Stimulated activated CD8-positive, alpha-beta memory T cell treated with anti-CD3 and anti-CD28 coated beads, Interleukin-12 subunit alpha, Interleukin-12 subunit beta, amount 100 ng/mL, for 4 hours (primary cell): ENCODE measurements around the gene DVL1.
"Not testable (repeated sequence)": the region's sequence is repeated elsewhere in the genome, so short reads cannot be mapped to it uniquely, and the experiment has no call there.

Experiments
- DNase-seq: peaks from one replicate; pipeline ENCODE4 v3.0.0-alpha.2; 2020; ENCODE audit warnings: low read depth

The DVL1 gene

GRCh38 chr1:1349256-1350012 is at the start of gene DVL1:
TSS of gene DVL1 (minus strand) at chr1:1349418. CDS start at chr1:1349065, 353 bp downstream.
- peak; percentile 53 for DNase-seq

GRCh38 chr1:1398677-1399186 is 49.5 kb upstream of the DVL1 start:
- DNase-seq, result no peak

GRCh38 chr1:1397839-1398523 is 48.8 kb upstream of the DVL1 start:
- DNase-seq, result no peak

- DNase-seq, result no peak
These were observed 45.9 kb upstream of the DVL1 start for GRCh38 chr1:1395166-1395565.

GRCh38 chr1:1394116-1394515 is 44.9 kb upstream of the DVL1 start:
- no peak for DNase-seq

GRCh38 chr1:1393428-1393827 is 44.2 kb upstream of the DVL1 start:
- DNase-seq, result no peak

GRCh38 chr1:1393014-1393413 is 43.8 kb upstream of the DVL1 start:
- no peak for DNase-seq

- DNase-seq, result no peak
These were observed 42.0 kb upstream of the DVL1 start for GRCh38 chr1:1391225-1391624.

- DNase-seq, result no peak
These were observed 41.5 kb upstream of the DVL1 start for GRCh38 chr1:1390675-1391074.

GRCh38 chr1:1388078-1388472 is 38.9 kb upstream of the DVL1 start:
- DNase-seq, result no peak

- DNase-seq, result no peak
These were observed 38.2 kb upstream of the DVL1 start for GRCh38 chr1:1387098-1388077.

GRCh38 chr1:1385931-1386330 is 36.7 kb upstream of the DVL1 start:
- DNase-seq, result no peak

GRCh38 chr1:1385339-1385738 is 36.1 kb upstream of the DVL1 start:
- not testable (repeated sequence) for DNase-seq

- no peak for DNase-seq
These were observed 32.1 kb upstream of the DVL1 start for GRCh38 chr1:1381294-1381693.

GRCh38 chr1:1380860-1381259 is 31.6 kb upstream of the DVL1 start:
- no peak for DNase-seq

- no peak for DNase-seq
These were observed 28.5 kb upstream of the DVL1 start for GRCh38 chr1:1377540-1378205.

- DNase-seq, result no peak
These were observed 27.5 kb upstream of the DVL1 start for GRCh38 chr1:1376551-1377226.

GRCh38 chr1:1374929-1375662 is 25.9 kb upstream of the DVL1 start, which contains the start of gene AURKAIP1:
TSS of gene AURKAIP1 (minus strand) at chr1:1375207. CDS start at chr1:1374756, 451 bp downstream.
- DNase-seq, result peak; percentile 89

GRCh38 chr1:1374589-1374928 is 25.3 kb upstream of the DVL1 start:
- DNase-seq, result no peak

GRCh38 chr1:1373815-1374588 is 24.8 kb upstream of the DVL1 start:
- no peak for DNase-seq
